Measurements from ENCODE around the gene FBXL17. TPM values are rescaled to one million over a fixed set of nuclear protein-coding genes. Genes with fewer than 3 reads are reported as not detected.

FBXL17 gene
- total and polyA plus RNA-seq, 9 of the 15 experiments (the other 6 are each of a cell fraction or from before 2014, with no cell fraction given) = 0.32 to 5.4 (median 1.8) TPM

DNA sequence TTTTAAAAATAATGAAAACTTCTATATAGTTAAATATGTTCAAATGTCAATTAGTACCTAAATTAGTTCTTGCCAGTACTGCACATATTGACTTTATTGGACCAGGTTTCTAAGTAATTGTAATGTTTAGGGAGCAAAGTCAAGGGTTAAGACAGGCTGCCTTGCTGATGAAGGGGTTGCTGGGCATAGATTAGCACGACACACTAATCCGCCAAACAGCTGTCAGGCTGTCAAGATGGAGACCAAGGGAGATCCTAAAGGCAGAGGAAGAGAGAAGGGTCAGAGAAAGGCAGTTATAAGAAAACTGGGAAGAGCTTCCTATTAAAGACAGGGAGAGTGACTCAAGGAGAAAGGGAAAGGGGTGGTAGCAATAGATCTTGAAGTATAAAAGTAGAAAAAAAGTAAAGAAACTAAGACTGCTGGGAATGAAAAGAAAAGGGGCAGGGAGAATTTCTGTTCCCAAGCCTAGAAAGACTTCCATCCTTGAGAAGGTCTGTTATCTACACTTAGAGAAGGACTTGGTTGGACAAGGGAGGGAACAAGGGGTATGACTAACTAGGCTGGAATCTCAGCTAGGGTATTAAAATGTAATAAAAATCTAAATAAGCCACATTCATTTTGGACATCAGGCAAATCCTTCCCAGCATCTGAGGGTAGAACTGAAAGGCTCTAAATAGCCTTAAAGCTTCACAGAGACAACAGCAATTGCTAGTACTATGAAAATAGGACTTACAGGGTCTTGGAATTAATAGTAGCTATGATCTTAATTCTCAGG lies 188.7 kb downstream of the FBXL17 start:
- ChIA-PET CTCF (ENCODE audit: low intra/inter-chr PET ratio) (no interaction called here), POLR2A (no interaction called here)
- ATAC-seq = no peak
- Histone ChIP-seq H3K4me3 (no peak overlapping the region), H3K36me3 (ENCODE audit: control insufficient read depth, insufficient read depth, low read length) (no peaks in the 10 kb centered on the region), H3K4me1 (replicated peaks in 1 of 2; ENCODE audit: control insufficient read depth in 2 of 2, insufficient read depth in 2 of 2, low read length in 2 of 2) (no peaks in the 10 kb centered on the region), H3K9me1 (ENCODE audit: control insufficient read depth, insufficient read depth, low read length) (no peaks in the 10 kb centered on the region), H3K4me2 (ENCODE audit: insufficient read depth, low read length) (no peak overlapping the region), H3K9me3 (replicated peaks; ENCODE audit: control insufficient read depth, insufficient read depth, low read depth, low read length) (no peaks in the 10 kb centered on the region), H3K27ac (ENCODE audit: extremely low read depth, low read depth, low read length) (no peak overlapping the region), H4K20me1 (replicated peaks; ENCODE audit: control insufficient read depth, insufficient read depth, low read length) (no peaks in the 10 kb centered on the region), H3K27me3 (ENCODE audit: control insufficient read depth in 2 of 2, insufficient read depth in 2 of 2, low read length in 2 of 2) (no peaks in the 10 kb centered on the region), H3K9ac (ENCODE audit: insufficient read depth in 1 of 2, low read depth in 2 of 2, low read length in 2 of 2) (no peak overlapping the region), H3K79me2 (ENCODE audit: control insufficient read depth, insufficient read depth, low read length) (no peaks in the 10 kb centered on the region), H2AFZ (ENCODE audit: low read depth, low read length) (no peak overlapping the region)
- no peak for FAIRE-seq
- intact Hi-C loops (cut with micrococcal nuclease) = no loop called here
- no TSS peak for BruUV-seq (replicated peaks)
- in situ Hi-C loops (cut with MboI) = no loop called here
- DNase-seq (ENCODE audit: extremely low read depth in 1 of 4, low spot score in 3 of 4) = no peak
- WGBS (ENCODE audit: insufficient coverage, low coverage, missing lambda C conversion rate) = 2% methylated on average over 2 of the region's 2 CpGs
- TF ChIP-seq NCOA6 (IDR thresholded peaks at IDR 0.05) (no peak), IFI16 (CRISPR knock-in tag; IDR thresholded peaks at IDR 0.05) (no peak), PHB2 (IDR thresholded peaks at IDR 0.05; ENCODE audit: low read depth) (no peak), HNRNPH1 (optimal IDR thresholded peaks at IDR 0.05; ENCODE audit: low read depth, low read length) (no peak), TRIM28 (IDR thresholded peaks at IDR 0.05) (no peak), RAD51 (IDR thresholded peaks at IDR 0.05; ENCODE audit: borderline replicate concordance, low read depth) (no peak), ATF7 (IDR thresholded peaks at IDR 0.05) (no peak), ZNF253 (CRISPR knock-in tag; conservative IDR thresholded peaks at IDR 0.05) (no peak), ZNF445 (CRISPR knock-in tag; IDR thresholded peaks at IDR 0.05; ENCODE audit: low read depth) (no peak), ILF3 (IDR thresholded peaks at IDR 0.05; ENCODE audit: borderline replicate concordance) (no peak), ZNF12 (CRISPR knock-in tag; IDR thresholded peaks at IDR 0.05) (no peak), ZNF197 (CRISPR knock-in tag; IDR thresholded peaks at IDR 0.05; ENCODE audit: low read depth) (no peak), PPARD (CRISPR knock-in tag; IDR thresholded peaks at IDR 0.05) (no peak), ZNF24 (IDR thresholded peaks at IDR 0.05) (no peak)
- TF ChIP-seq, protein P1, sequence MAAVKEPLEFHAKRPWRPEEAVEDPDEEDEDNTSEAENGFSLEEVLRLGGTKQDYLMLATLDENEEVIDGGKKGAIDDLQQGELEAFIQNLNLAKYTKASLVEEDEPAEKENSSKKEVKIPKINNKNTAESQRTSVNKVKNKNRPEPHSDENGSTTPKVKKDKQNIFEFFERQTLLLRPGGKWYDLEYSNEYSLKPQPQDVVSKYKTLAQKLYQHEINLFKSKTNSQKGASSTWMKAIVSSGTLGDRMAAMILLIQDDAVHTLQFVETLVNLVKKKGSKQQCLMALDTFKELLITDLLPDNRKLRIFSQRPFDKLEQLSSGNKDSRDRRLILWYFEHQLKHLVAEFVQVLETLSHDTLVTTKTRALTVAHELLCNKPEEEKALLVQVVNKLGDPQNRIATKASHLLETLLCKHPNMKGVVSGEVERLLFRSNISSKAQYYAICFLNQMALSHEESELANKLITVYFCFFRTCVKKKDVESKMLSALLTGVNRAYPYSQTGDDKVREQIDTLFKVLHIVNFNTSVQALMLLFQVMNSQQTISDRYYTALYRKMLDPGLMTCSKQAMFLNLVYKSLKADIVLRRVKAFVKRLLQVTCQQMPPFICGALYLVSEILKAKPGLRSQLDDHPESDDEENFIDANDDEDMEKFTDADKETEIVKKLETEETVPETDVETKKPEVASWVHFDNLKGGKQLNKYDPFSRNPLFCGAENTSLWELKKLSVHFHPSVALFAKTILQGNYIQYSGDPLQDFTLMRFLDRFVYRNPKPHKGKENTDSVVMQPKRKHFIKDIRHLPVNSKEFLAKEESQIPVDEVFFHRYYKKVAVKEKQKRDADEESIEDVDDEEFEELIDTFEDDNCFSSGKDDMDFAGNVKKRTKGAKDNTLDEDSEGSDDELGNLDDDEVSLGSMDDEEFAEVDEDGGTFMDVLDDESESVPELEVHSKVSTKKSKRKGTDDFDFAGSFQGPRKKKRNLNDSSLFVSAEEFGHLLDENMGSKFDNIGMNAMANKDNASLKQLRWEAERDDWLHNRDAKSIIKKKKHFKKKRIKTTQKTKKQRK (IDR thresholded peaks at IDR 0.05; ENCODE audit: borderline replicate concordance, low read depth, low read length) = no peak
- TF ChIP-seq, protein P2, sequence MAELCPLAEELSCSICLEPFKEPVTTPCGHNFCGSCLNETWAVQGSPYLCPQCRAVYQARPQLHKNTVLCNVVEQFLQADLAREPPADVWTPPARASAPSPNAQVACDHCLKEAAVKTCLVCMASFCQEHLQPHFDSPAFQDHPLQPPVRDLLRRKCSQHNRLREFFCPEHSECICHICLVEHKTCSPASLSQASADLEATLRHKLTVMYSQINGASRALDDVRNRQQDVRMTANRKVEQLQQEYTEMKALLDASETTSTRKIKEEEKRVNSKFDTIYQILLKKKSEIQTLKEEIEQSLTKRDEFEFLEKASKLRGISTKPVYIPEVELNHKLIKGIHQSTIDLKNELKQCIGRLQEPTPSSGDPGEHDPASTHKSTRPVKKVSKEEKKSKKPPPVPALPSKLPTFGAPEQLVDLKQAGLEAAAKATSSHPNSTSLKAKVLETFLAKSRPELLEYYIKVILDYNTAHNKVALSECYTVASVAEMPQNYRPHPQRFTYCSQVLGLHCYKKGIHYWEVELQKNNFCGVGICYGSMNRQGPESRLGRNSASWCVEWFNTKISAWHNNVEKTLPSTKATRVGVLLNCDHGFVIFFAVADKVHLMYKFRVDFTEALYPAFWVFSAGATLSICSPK (IDR thresholded peaks at IDR 0.05; ENCODE audit: borderline replicate concordance) = no peak
- TF ChIP-seq, protein P3, sequence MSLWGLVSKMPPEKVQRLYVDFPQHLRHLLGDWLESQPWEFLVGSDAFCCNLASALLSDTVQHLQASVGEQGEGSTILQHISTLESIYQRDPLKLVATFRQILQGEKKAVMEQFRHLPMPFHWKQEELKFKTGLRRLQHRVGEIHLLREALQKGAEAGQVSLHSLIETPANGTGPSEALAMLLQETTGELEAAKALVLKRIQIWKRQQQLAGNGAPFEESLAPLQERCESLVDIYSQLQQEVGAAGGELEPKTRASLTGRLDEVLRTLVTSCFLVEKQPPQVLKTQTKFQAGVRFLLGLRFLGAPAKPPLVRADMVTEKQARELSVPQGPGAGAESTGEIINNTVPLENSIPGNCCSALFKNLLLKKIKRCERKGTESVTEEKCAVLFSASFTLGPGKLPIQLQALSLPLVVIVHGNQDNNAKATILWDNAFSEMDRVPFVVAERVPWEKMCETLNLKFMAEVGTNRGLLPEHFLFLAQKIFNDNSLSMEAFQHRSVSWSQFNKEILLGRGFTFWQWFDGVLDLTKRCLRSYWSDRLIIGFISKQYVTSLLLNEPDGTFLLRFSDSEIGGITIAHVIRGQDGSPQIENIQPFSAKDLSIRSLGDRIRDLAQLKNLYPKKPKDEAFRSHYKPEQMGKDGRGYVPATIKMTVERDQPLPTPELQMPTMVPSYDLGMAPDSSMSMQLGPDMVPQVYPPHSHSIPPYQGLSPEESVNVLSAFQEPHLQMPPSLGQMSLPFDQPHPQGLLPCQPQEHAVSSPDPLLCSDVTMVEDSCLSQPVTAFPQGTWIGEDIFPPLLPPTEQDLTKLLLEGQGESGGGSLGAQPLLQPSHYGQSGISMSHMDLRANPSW (CRISPR knock-in tag; IDR thresholded peaks at IDR 0.05) = no peak

Data from K562 (cell line).